Caco-2 (cell line): ENCODE results near the gene CAPZB. TPM values are rescaled to one million over a fixed set of nuclear protein-coding genes. Genes with fewer than 3 reads are reported as not detected.

Source experiments
- BruUV-seq: library from RNA; stranded (reverse); fragments of 400-500 nt; replicated peaks from 2 replicates; lab custom pipeline; 2021; lab: Mats Ljungman, UMichigan
- CTCF ChIA-PET: fragments of 300-600 bp; sonication (Branson Sonifier 250); formaldehyde crosslinking; loops from one replicate; lab custom pipeline; 2022; ENCODE audit warnings: antibody characterized with exemption; lab: Charles Lee
- POLR2A ChIA-PET: fragments of 300-600 bp; sonication (Branson Sonifier 250); formaldehyde crosslinking; loops from one replicate; lab custom pipeline; 2022; ENCODE audit warnings: antibody characterized with exemption; lab: Charles Lee
- DNase-seq, 2 experiments: peaks; one replicate each; pipeline versions ENCODE4 v3.0.0 to v3.0.0-alpha.2; 2020 to 2022
- H3K27me3 ChIP-seq: replicated peaks from 2 replicates; pipeline ENCODE4 v1.6.0; 2011; ENCODE audit warnings: low read length; ENCODE audit not compliant: control insufficient read depth, insufficient read depth
- H3K36me3 ChIP-seq: 2 replicates; pipeline ENCODE4 v1.5.1; 2011; ENCODE audit warnings: low read length; ENCODE audit not compliant: control insufficient read depth, insufficient read depth
- H3K4me1 ChIP-seq: fragments of 250-450 bp; sonication (Bioruptor Pico); 2 replicates; pipeline ENCODE4 v1.5.1; 2020; ENCODE audit warnings: mild to moderate bottlenecking
- H3K4me3 ChIP-seq: 2 replicates; pipeline ENCODE4 v1.5.1; 2011; ENCODE audit warnings: low read depth, mild to moderate bottlenecking, control low read depth, low read length
- H3K9me3 ChIP-seq: fragments of 250-450 bp; sonication (Bioruptor Pico); 2 replicates; pipeline ENCODE4 v1.5.1; 2020; ENCODE audit warnings: mild to moderate bottlenecking, moderate library complexity
- H3K27ac Mint-ChIP-seq: one replicate; pipeline ENCODE4 v1.8.0; 2022; ENCODE audit warnings: mixed read lengths; ENCODE audit not compliant: unreplicated experiment
- H3K27me3 Mint-ChIP-seq: one replicate; pipeline ENCODE4 v1.8.0; 2022; ENCODE audit warnings: mixed read lengths; ENCODE audit not compliant: insufficient read depth, unreplicated experiment
- H3K36me3 Mint-ChIP-seq: one replicate; pipeline ENCODE4 v1.8.0; 2022; ENCODE audit warnings: mild to moderate bottlenecking, mixed read lengths; ENCODE audit not compliant: insufficient read depth, unreplicated experiment
- H3K4me1 Mint-ChIP-seq: one replicate; pipeline ENCODE4 v1.8.0; 2022; ENCODE audit warnings: low read depth, mixed read lengths; ENCODE audit not compliant: unreplicated experiment
- H3K4me3 Mint-ChIP-seq: one replicate; pipeline ENCODE4 v1.8.0; 2022; ENCODE audit warnings: mild to moderate bottlenecking, moderate library complexity, mixed read lengths; ENCODE audit not compliant: unreplicated experiment
- H3K9me3 Mint-ChIP-seq: one replicate; pipeline ENCODE4 v1.8.0; 2022; ENCODE audit warnings: mixed read lengths; ENCODE audit not compliant: unreplicated experiment
- CTCF ChIP-seq, 2 experiments: fragments of 200-600 bp in 1 of 2; IDR thresholded peaks; 1 replicate in 1 of 2; 2 replicates in 1 of 2; pipeline versions ENCODE4 v1.5.1 to v1.8.0; 2011 to 2022; ENCODE audit warnings: antibody characterized with exemption in 1 of 2, control low read depth in 1 of 2, inconsistent platforms in 1 of 2, low read depth in 1 of 2, low read length in 1 of 2, mild to moderate bottlenecking in 1 of 2, moderate library complexity in 1 of 2; ENCODE audit not compliant: insufficient read depth in 1 of 2, severe bottlenecking in 1 of 2, unreplicated experiment in 1 of 2
- intact Hi-C: fragments of 100-400 bp; cut with micrococcal nuclease; formaldehyde crosslinking; loops from one replicate; pipeline ENCODE4 v1.10.0; 2022; ENCODE audit not compliant: unreplicated experiment
- total RNA-seq: library from RNA; stranded (reverse); gene quantifications from 2 replicates; pipeline ENCODE4 v1.2.3, GENCODE V29; 2022

Gene CAPZB
- total RNA-seq, 1 experiment from 2014 or later = 205 TPM

- H3K4me3 Mint-ChIP-seq = no peak overlapping the region
- Histone ChIP-seq H3K27me3 (no peaks in the 10 kb centered on the region), H3K4me3 (no peak overlapping the region), H3K4me1 (no peaks in the 10 kb centered on the region), H3K9me3 (no peaks in the 10 kb centered on the region), H3K36me3 (no peaks in the 10 kb centered on the region)
- ChIA-PET CTCF (interaction anchor here (0.6 to 1.0 kb wide), 3 partner anchors 17 to 298 kb away, joined by 3 to 12 read pairs (median 4); no protein-coding TSS in a partner anchor), POLR2A (no interaction called here)
- H3K36me3 Mint-ChIP-seq = peaks cover 15% of the 10 kb centered on the region
- DNase-seq = no peak
- intact Hi-C loops = no loop called here
- TF ChIP-seq CTCF (IDR thresholded peaks at IDR 0.05; ENCODE audit: insufficient read depth in 1 of 2, low read depth in 1 of 2, low read length in 1 of 2, severe bottlenecking in 1 of 2, unreplicated experiment in 1 of 2) = no peak
- no peaks in the 10 kb centered on the region for H3K27me3 Mint-ChIP-seq
- no peaks in the 10 kb centered on the region for H3K9me3 Mint-ChIP-seq
- H3K4me1 Mint-ChIP-seq = no peaks in the 10 kb centered on the region
- no peak overlapping the region for H3K27ac Mint-ChIP-seq
- no TSS peak for BruUV-seq
Measured at GRCh38 chr1:19363536-19364152, 121.7 kb downstream of the CAPZB start.

- H3K27ac Mint-ChIP-seq = no peak overlapping the region
- no peak overlapping the region for H3K4me3 ChIP-seq
- H3K27me3 Mint-ChIP-seq = no peaks in the 10 kb centered on the region
- intact Hi-C loops = no loop called here
- peaks cover 20% of the 10 kb centered on the region for H3K36me3 Mint-ChIP-seq
- H3K4me3 Mint-ChIP-seq = no peak overlapping the region
- no peaks in the 10 kb centered on the region for H3K4me1 ChIP-seq
- no peaks in the 10 kb centered on the region for H3K27me3 ChIP-seq
- CTCF ChIA-PET = no interaction called here
- DNase-seq = no peak
- no peaks in the 10 kb centered on the region for H3K36me3 ChIP-seq
- H3K9me3 ChIP-seq = no peaks in the 10 kb centered on the region
- POLR2A ChIA-PET = no interaction called here
- no TSS peak for BruUV-seq
- no peaks in the 10 kb centered on the region for H3K4me1 Mint-ChIP-seq
- no peak for TF ChIP-seq CTCF (IDR thresholded peaks at IDR 0.05; ENCODE audit: insufficient read depth in 1 of 2, low read depth in 1 of 2, low read length in 1 of 2, severe bottlenecking in 1 of 2, unreplicated experiment in 1 of 2)
- no peaks in the 10 kb centered on the region for H3K9me3 Mint-ChIP-seq
Measured at GRCh38 chr1:19361611-19362147, 123.7 kb downstream of the CAPZB start.

- intact Hi-C loops = no loop called here
- Mint-ChIP-seq H3K27me3 (no peaks in the 10 kb centered on the region), H3K4me3 (no peak overlapping the region), H3K9me3 (no peaks in the 10 kb centered on the region), H3K36me3 (peaks cover 22% of the 10 kb centered on the region), H3K27ac (no peak overlapping the region), H3K4me1 (no peaks in the 10 kb centered on the region)
- H3K4me1 ChIP-seq = no peaks in the 10 kb centered on the region
- BruUV-seq = no TSS peak
- TF ChIP-seq CTCF (IDR thresholded peaks at IDR 0.05; ENCODE audit: insufficient read depth in 1 of 2, low read depth in 1 of 2, low read length in 1 of 2, severe bottlenecking in 1 of 2, unreplicated experiment in 1 of 2) = no peak
- no peaks in the 10 kb centered on the region for H3K27me3 ChIP-seq
- peaks cover 1% of the 10 kb centered on the region; the same call in 1 of the 2 replicates for H3K36me3 ChIP-seq
- H3K9me3 ChIP-seq = no peaks in the 10 kb centered on the region
- DNase-seq = no peak
- ChIA-PET POLR2A (no interaction called here), CTCF (no interaction called here)
- H3K4me3 ChIP-seq = no peak overlapping the region
Measured at GRCh38 chr1:19360843-19361610, 124.3 kb downstream of the CAPZB start.
